DND-41 (cell line): Measurements from ENCODE around the gene KRT12.

Experiments
- ATAC-seq: fragments of 200-7000 bp; cut with Tn5 transposase; 3 replicates; pipeline ENCODE4 v1.9.1; 2021; ENCODE audit warnings: low read depth; ENCODE audit not compliant: insufficient read depth
- DNase-seq: peaks from one replicate; pipeline ENCODE4 v3.0.0-alpha.2; 2020
- H2AFZ ChIP-seq: 2 replicates; pipeline ENCODE4 v1.6.0; 2012; ENCODE audit warnings: low read depth, low read length
- H3K27ac ChIP-seq: 2 replicates; pipeline ENCODE4 v1.5.1; 2012; ENCODE audit warnings: low read length, inconsistent platforms
- H3K27me3 ChIP-seq: fragments of 200-600 bp; sonication (generic); 2 replicates; pipeline ENCODE4 v1.6.0; 2012; ENCODE audit warnings: low read length, mild to moderate bottlenecking, inconsistent platforms; ENCODE audit not compliant: insufficient read depth, poor library complexity
- H3K36me3 ChIP-seq: 2 replicates; pipeline ENCODE4 v1.5.1; 2012; ENCODE audit warnings: low read length, inconsistent platforms; ENCODE audit not compliant: insufficient read depth
- H3K4me1 ChIP-seq: 2 replicates; pipeline ENCODE4 v1.5.1; 2012; ENCODE audit warnings: mild to moderate bottlenecking, low read length; ENCODE audit not compliant: insufficient read depth
- H3K4me2 ChIP-seq: 2 replicates; pipeline ENCODE4 v1.6.0; 2012; ENCODE audit warnings: mild to moderate bottlenecking, moderate library complexity, low read length, inconsistent platforms; ENCODE audit not compliant: insufficient read depth
- H3K4me3 ChIP-seq, 2 experiments: fragments of 200-600 bp in 1 of 2; shearing (Covaris generic) in 1 of 2; 2 replicates each; pipeline ENCODE4 v1.5.1; 2012 to 2016; ENCODE audit warnings: inconsistent platforms in 2 of 2, low read length in 2 of 2, mild to moderate bottlenecking in 2 of 2, low read depth in 1 of 2, moderate library complexity in 1 of 2
- H3K79me2 ChIP-seq: 2 replicates; pipeline ENCODE4 v1.6.0; 2012; ENCODE audit warnings: low read length, inconsistent platforms; ENCODE audit not compliant: insufficient read depth
- H3K9ac ChIP-seq: 2 replicates; pipeline ENCODE4 v1.6.0; 2012; ENCODE audit warnings: low read depth, mild to moderate bottlenecking, inconsistent platforms, low read length, moderate library complexity
- H3K9me3 ChIP-seq: 2 replicates; pipeline ENCODE4 v1.5.1; 2012; ENCODE audit warnings: low read length, moderate library complexity, mild to moderate bottlenecking, inconsistent platforms; ENCODE audit not compliant: insufficient read depth, severe bottlenecking
- H4K20me1 ChIP-seq: 2 replicates; pipeline ENCODE4 v1.6.0; 2012; ENCODE audit warnings: low read length; ENCODE audit not compliant: insufficient read depth
- EZH2 ChIP-seq: IDR thresholded peaks from 3 replicates; pipeline ENCODE4 v1.6.1; 2012; ENCODE audit warnings: borderline replicate concordance, low read depth, mild to moderate bottlenecking, moderate library complexity, low read length, inconsistent platforms; ENCODE audit not compliant: severe bottlenecking
- TF ChIP-seq, protein P1 (sequence below): IDR thresholded peaks from 2 replicates; pipeline ENCODE4 v1.5.1; 2012; ENCODE audit warnings: borderline replicate concordance, low read length, moderate library complexity, mild to moderate bottlenecking; ENCODE audit not compliant: poor library complexity, severe bottlenecking; ENCODE audit errors: extremely low read depth

KRT12 gene

DNA sequence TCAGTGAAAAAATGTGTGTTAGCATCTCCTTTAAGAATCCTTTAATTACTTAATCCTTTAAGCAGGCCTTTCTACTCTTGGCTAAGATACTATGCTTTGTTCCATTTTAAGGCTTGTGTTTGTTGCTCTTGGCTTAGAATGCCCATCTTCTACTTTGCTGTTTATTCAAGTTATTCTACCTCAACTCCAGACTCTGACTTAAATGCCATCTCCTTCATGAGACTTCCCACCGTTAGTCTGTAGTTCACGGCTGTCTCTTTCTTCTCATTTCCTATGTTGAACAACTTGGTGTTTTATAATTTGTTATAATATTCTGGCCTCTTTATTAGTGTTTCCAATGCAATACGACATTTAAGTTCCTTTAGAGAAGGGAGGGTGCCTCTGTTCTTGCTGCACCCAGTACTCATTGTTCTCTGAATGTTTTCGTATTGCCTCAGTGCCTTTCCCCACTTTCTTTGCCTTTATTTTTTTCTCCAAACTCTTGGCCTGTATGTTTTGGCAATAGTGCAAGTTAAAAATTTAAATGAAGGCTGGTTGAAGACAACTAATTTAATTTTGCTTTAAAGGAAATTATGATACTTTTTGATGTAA, 38.5 kb downstream of the KRT12 start:
- no peak overlapping the region for H2AFZ ChIP-seq
- no peaks in the 10 kb centered on the region for H3K36me3 ChIP-seq
- no peaks in the 10 kb centered on the region for H4K20me1 ChIP-seq
- H3K9me3 ChIP-seq: no peaks in the 10 kb centered on the region
- no peak for DNase-seq
- no peaks in the 10 kb centered on the region for H3K27me3 ChIP-seq
- H3K4me2 ChIP-seq: no peak overlapping the region
- no peak overlapping the region for H3K27ac ChIP-seq
- no peak for ATAC-seq
- no peak overlapping the region for H3K9ac ChIP-seq
- H3K79me2 ChIP-seq: 0 out of 2 replicates have a peak, but pooled peaks cover 2% of the 10 kb centered on the region
- H3K4me1 ChIP-seq: no peaks in the 10 kb centered on the region; the same call in 1 of the 2 replicates
- no peak for TF ChIP-seq EZH2
- TF ChIP-seq, protein P1, sequence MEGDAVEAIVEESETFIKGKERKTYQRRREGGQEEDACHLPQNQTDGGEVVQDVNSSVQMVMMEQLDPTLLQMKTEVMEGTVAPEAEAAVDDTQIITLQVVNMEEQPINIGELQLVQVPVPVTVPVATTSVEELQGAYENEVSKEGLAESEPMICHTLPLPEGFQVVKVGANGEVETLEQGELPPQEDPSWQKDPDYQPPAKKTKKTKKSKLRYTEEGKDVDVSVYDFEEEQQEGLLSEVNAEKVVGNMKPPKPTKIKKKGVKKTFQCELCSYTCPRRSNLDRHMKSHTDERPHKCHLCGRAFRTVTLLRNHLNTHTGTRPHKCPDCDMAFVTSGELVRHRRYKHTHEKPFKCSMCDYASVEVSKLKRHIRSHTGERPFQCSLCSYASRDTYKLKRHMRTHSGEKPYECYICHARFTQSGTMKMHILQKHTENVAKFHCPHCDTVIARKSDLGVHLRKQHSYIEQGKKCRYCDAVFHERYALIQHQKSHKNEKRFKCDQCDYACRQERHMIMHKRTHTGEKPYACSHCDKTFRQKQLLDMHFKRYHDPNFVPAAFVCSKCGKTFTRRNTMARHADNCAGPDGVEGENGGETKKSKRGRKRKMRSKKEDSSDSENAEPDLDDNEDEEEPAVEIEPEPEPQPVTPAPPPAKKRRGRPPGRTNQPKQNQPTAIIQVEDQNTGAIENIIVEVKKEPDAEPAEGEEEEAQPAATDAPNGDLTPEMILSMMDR: no peak
- no peak overlapping the region for H3K4me3 ChIP-seq

DNA sequence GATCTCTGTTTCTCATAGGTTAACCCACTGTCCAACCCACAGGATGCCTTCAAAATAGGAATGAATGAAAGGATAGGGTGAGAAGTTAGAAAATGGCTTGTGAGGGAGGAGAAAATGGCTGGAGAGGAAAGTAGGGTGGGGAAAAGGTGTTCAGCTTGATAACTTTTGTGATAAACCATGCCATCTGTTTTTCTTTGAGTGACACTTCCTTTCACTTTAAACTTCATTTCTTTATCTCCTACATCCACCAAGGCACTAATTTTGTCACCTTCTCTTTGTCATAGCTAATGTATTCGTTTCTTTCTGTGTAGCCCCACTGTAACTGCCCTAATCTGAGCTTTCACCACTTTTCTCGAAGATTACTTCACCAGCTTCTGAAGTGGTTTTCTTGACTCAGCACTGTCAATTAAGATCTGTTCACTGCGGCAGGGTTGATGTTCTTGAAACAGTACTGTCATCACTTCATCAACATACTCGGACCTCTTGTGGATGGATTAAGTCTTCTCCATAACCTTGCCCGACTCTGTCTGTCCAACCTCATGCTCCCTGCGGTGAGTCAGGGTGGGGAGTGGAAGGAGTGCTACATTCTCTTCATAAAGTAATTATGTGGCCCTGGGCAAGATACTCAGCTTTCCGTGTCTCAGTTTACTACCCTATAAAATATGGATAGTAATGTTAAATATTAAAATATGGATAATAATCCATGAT, 39.1 kb downstream of the KRT12 start:
- H3K9me3 ChIP-seq: no peaks in the 10 kb centered on the region
- no peaks in the 10 kb centered on the region; the same call in 1 of the 2 replicates for H3K4me1 ChIP-seq
- H3K4me2 ChIP-seq: no peak overlapping the region
- ATAC-seq (peak; percentile 33; the same call in 2 of the 3 replicates), DNase-seq (no peak)
- no peaks in the 10 kb centered on the region for H3K36me3 ChIP-seq
- H3K79me2 ChIP-seq: 0 out of 2 replicates have a peak, but pooled peaks cover 2% of the 10 kb centered on the region
- H3K4me3 ChIP-seq: no peak overlapping the region
- no peak for TF ChIP-seq EZH2
- TF ChIP-seq, protein P1: no peak
- H2AFZ ChIP-seq: no peak overlapping the region
- no peaks in the 10 kb centered on the region for H4K20me1 ChIP-seq
- H3K27me3 ChIP-seq: no peaks in the 10 kb centered on the region
- no peak overlapping the region for H3K9ac ChIP-seq
- no peak overlapping the region for H3K27ac ChIP-seq

DNA sequence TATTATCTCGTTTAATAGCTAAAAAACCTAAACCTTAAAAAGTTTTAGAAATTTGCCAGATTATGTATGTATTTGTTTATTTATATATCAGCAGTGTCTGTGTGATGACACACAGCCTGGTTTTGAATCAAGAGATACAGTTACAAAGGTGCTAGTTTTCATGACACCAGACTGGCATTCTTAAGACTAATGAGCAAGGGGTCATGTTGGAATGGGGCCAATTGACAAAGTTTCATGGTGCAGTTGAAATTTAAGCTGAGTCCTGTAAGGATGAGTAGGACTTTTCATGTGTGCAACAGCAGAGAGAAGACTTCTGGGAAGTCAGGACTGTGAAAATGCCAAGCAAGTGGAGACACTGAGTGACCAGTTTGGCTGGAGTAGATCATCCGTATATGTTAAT, 41.4 kb downstream of the KRT12 start:
- Histone ChIP-seq H3K36me3 (no peaks in the 10 kb centered on the region), H3K4me3 (no peak overlapping the region), H3K4me1 (no peaks in the 10 kb centered on the region; the same call in 1 of the 2 replicates), H2AFZ (no peak overlapping the region), H3K27me3 (no peaks in the 10 kb centered on the region), H3K79me2 (0 out of 2 replicates have a peak, but pooled peaks cover 2% of the 10 kb centered on the region), H3K4me2 (no peak overlapping the region), H3K27ac (no peak overlapping the region), H4K20me1 (no peaks in the 10 kb centered on the region), H3K9ac (no peak overlapping the region), H3K9me3 (no peaks in the 10 kb centered on the region)
- no peak for ATAC-seq
- no peak for DNase-seq
- TF ChIP-seq, protein P1: no peak
- no peak for TF ChIP-seq EZH2
